ENCODE data around the gene UGT1A8. TPM values are rescaled to one million over a fixed set of nuclear protein-coding genes. Genes with fewer than 3 reads are reported as not detected.
"Not testable (repeated sequence)": the region's sequence is repeated elsewhere in the genome, so short reads cannot be mapped to it uniquely, and the experiment has no call there.

Gene UGT1A8
- total RNA-seq, 1 donor from 2014 or later = 0.17 TPM

- H3K36me3 Mint-ChIP-seq = no peaks in the 10 kb centered on the region
- DNase-seq (ENCODE audit: extremely low spot score, unreplicated experiment) = no peak
- no peaks in the 10 kb centered on the region for H3K27me3 Mint-ChIP-seq
- H3K4me1 Mint-ChIP-seq (ENCODE audit: unreplicated experiment) = no peaks in the 10 kb centered on the region
- no peak overlapping the region for H3K4me3 Mint-ChIP-seq
- H3K9me3 Mint-ChIP-seq = no peaks in the 10 kb centered on the region
- TF ChIP-seq CTCF (conservative IDR thresholded peaks at IDR 0.05) = no peak
- H3K27ac Mint-ChIP-seq = no peak overlapping the region
Observed at GRCh38 chr2:233693963-233694362, 76.5 kb downstream of the UGT1A8 start.

DNA sequence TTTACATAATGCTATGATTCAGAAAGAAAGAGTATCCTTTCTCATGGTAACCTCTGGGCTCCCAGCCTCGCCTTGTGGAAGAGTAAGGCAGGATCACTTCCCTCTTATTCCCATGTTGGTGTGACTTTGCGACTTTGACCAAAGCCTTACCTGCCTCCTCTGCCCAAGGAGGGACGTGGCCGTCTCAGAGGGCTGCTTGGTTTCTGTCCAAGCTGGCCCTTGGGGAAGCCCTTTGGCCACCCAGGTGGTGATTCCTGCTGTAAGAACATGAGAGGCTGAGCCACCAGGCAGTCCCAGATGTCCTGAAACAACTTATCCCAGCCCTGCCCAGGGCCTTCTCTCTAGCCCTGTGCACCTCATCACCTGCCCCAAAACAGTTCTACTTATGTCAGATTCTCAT is 81.3 kb downstream of the UGT1A8 start:
- H3K27me3 Mint-ChIP-seq = no peaks in the 10 kb centered on the region
- H3K9me3 Mint-ChIP-seq = no peaks in the 10 kb centered on the region
- no peak for DNase-seq (ENCODE audit: extremely low spot score, unreplicated experiment)
- no peak overlapping the region for H3K4me3 Mint-ChIP-seq
- H3K27ac Mint-ChIP-seq = no peak overlapping the region
- no peak for TF ChIP-seq CTCF (conservative IDR thresholded peaks at IDR 0.05)
- H3K4me1 Mint-ChIP-seq (ENCODE audit: unreplicated experiment) = no peaks in the 10 kb centered on the region
- H3K36me3 Mint-ChIP-seq = no peaks in the 10 kb centered on the region

- Mint-ChIP-seq H3K27me3 (no peaks in the 10 kb centered on the region), H3K9me3 (no peaks in the 10 kb centered on the region), H3K36me3 (no peaks in the 10 kb centered on the region), H3K4me3 (no peak overlapping the region), H3K4me1 (ENCODE audit: unreplicated experiment) (no peaks in the 10 kb centered on the region), H3K27ac (peak overlapping the region; percentile 69)
- no peak for DNase-seq (ENCODE audit: extremely low spot score, unreplicated experiment)
- no peak for TF ChIP-seq CTCF (conservative IDR thresholded peaks at IDR 0.05)
Observed at GRCh38 chr2:233699424-233700027, 82.1 kb downstream of the UGT1A8 start.

GRCh38 chr2:233700028-233700635 is 82.7 kb downstream of the UGT1A8 start:
- no peak overlapping the region for H3K4me3 Mint-ChIP-seq

DNA sequence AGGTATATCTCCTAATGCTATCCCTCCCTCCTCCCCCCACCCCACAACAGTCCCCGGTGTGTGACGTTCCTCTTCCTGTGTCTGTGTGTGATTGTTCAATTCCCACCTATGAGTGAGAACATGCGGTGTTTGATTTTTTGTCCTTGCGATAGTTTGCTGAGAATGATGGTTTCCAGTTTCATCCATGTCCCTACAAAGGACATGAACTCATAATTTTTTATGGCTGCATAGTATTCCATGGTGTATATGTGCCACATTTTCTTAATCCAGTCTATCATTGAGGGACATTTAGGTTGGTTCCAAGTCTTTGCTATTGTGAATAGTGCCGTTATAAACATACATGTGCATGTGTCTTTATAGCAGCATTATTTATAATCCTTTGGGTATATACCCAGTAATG is 83.4 kb downstream of the UGT1A8 start:
- not testable (repeated sequence) for H3K27me3 Mint-ChIP-seq; H3K9me3 Mint-ChIP-seq; H3K27ac Mint-ChIP-seq; H3K36me3 Mint-ChIP-seq; H3K4me3 Mint-ChIP-seq; H3K4me1 Mint-ChIP-seq (ENCODE audit: unreplicated experiment); DNase-seq (ENCODE audit: extremely low spot score, unreplicated experiment)

More at GRCh38 chr2:233700028-233700635, 82.7 kb downstream of the UGT1A8 start:
- peak overlapping the region; percentile 69 for H3K27ac Mint-ChIP-seq
- no peaks in the 10 kb centered on the region for H3K9me3 Mint-ChIP-seq
- H3K36me3 Mint-ChIP-seq = no peaks in the 10 kb centered on the region
- DNase-seq (ENCODE audit: extremely low spot score, unreplicated experiment) = no peak
- no peak for TF ChIP-seq CTCF (conservative IDR thresholded peaks at IDR 0.05)
- H3K27me3 Mint-ChIP-seq = peaks cover under 1% of the 10 kb centered on the region
- no peaks in the 10 kb centered on the region for H3K4me1 Mint-ChIP-seq (ENCODE audit: unreplicated experiment)

DNA sequence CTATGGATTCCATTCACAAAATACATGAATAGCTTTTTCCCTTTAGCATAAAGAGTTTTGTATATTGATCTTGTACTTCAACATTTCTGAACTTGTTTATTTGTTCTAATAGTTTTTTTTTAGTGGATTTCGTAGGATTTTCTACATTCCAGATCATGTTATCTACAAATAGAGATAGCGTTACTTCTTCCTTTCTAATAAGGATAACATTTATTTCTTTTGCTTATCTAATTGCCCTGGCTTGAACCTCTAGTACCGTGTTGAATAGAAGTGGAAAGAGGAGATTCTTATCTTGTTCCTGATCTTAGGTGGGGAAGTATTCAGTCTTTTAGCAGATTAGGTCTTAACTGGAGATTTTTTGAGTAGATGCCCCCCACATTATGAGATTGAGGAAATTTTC is 84.8 kb downstream of the UGT1A8 start:
- Mint-ChIP-seq H3K27me3 (peaks cover 4% of the 10 kb centered on the region), H3K36me3 (no peaks in the 10 kb centered on the region), H3K4me3 (no peak overlapping the region), H3K27ac (no peak overlapping the region), H3K4me1 (ENCODE audit: unreplicated experiment) (no peaks in the 10 kb centered on the region), H3K9me3 (no peaks in the 10 kb centered on the region)
- DNase-seq (ENCODE audit: extremely low spot score, unreplicated experiment) = no peak
- TF ChIP-seq CTCF (conservative IDR thresholded peaks at IDR 0.05) = no peak

Data from type B pancreatic cell (in vitro differentiated cells).